GM15510 (cell line): ENCODE results near the gene C1QTNF8.

Experiments used
- POLR2A ChIP-seq: IDR thresholded peaks from 3 replicates; pipeline ENCODE4 v1.6.1; 2011; ENCODE audit warnings: borderline replicate concordance; ENCODE audit not compliant: insufficient read length; ENCODE audit errors: extremely low read depth

Gene C1QTNF8

GRCh38 chr16:1094601-1095449 is 1.2 kb downstream of the C1QTNF8 start:
- no peak for TF ChIP-seq POLR2A

- no peak for TF ChIP-seq POLR2A
These were observed 1.9 kb downstream of the C1QTNF8 start for GRCh38 chr16:1094124-1094479.

DNA sequence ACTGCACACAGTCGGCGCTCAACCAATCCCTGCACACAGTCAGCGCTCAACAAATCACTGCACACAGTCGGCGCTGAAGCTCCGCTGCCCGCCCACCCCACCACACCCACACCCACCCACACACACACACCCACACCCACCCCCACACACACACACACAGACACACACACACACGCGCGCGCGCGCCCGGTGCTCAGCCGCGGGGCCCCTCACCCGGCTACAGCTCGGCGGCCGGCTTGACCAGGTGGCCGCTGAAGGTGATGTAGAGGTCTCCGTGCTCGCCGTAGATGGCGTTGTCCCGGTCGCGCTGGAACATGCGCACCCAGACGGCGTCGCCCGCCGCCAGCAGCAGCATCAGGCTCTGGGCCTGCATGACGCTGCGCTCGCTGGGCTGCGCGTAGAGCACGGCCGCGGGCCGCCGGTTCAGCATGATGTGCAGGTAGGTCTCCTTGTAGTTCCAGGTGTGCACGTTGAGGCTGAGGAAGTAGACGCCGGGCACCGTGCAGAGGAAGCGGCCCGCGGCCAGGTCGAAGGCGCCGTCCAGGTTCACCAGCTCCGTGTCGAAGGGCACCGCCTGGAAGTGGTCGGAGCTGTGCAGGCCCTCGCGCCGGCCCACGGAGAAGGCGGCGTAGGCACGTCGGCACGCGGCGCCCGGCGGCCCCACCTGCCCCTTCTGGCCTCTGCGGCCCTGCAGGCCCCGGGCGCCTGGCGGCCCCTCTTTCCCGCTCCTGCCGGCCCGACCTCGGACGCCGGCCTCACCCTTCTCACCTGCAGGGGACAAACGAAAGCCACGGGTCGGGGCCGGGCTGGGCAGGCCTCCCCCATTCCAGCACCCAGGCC is 2.5 kb downstream of the C1QTNF8 start:
- no peak for TF ChIP-seq POLR2A

DNA sequence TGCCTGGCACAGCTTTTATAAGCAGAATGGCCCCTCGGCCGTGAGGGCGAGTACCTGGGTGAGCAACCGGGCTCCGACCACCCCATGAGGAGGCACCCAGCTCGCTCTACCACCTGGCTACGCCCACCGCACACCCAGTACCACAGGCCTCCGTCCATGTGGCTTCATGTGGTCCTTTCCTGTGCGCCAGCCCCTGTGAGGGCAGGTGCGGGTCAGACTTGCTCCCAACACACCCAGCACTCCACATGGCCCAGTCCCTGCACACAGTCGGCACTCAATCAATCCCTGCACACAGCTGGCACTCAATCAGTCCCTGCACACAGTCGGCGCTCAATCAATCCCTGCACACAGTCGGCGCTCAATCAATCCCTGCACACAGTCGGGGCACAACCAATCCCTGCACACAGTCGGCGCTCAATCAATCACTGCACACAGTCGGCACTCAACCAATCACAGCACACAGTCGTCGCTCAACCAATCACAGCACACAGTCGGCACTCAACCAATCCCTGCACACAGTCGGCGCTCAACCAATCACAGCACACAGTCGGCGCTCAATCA is 4.0 kb downstream of the C1QTNF8 start:
- TF ChIP-seq POLR2A, result no peak

GRCh38 chr16:1090620-1091587 is 5.1 kb downstream of the C1QTNF8 start:
- no peak for TF ChIP-seq POLR2A

DNA sequence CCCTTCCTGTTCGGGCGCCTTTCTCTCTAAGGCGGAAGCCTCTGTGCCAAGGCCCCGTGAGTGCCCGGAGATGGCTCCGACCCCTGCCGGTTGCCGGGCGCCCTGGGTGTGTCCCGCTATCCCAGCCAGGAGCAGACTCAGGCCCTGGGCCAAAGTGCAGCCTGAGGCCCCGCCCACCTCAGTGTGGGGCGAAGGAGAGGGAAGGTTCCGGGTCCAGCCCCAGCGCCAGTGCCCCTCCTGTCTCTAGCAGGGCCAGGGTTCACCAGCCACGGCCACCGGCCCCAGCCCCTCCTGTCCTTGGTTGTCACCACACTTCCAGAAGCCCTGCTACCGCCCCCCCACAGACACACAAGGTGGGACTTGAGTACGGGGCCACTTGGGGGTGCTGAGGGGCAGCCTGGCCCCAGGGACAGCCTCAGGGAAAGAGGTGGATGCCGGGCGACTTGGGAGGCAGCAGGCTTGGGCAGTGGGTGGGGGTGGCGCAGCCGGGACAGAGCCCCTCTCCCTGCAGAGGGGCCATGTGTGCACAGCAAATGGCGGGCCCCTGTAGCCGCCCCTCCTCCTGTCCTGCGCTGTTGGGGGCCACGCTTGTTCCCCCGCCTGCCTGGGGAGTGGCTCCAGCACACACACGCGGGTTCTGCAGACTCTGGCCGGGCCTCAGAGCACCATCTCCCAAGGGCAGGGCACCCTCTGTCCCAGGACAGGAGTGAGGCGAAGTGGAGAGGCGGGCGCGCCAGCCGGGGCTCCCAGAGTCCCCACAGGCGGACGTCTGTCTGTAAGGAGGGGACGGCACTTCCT is 6.0 kb downstream of the C1QTNF8 start:
- TF ChIP-seq POLR2A, result no peak

DNA sequence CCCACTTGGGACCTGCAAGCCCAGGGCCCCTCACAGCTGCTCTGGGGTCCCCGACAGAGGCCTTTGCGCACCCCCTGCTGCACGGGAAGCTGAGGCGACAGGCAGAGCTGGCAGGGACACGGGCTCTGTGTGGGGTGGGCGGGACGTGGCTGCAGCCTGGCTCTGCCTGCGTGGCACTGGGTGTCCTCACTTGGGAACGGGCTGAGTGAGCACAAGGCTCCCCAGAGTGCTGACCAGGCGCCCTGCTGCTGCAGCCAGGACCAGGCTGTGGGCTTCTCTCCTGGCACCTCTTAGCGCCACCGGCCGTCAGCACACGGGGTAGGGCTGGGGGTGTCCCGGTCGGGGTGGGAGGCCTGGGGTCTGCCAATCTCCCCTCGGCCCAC is 6.6 kb downstream of the C1QTNF8 start:
- TF ChIP-seq POLR2A, result no peak

DNA sequence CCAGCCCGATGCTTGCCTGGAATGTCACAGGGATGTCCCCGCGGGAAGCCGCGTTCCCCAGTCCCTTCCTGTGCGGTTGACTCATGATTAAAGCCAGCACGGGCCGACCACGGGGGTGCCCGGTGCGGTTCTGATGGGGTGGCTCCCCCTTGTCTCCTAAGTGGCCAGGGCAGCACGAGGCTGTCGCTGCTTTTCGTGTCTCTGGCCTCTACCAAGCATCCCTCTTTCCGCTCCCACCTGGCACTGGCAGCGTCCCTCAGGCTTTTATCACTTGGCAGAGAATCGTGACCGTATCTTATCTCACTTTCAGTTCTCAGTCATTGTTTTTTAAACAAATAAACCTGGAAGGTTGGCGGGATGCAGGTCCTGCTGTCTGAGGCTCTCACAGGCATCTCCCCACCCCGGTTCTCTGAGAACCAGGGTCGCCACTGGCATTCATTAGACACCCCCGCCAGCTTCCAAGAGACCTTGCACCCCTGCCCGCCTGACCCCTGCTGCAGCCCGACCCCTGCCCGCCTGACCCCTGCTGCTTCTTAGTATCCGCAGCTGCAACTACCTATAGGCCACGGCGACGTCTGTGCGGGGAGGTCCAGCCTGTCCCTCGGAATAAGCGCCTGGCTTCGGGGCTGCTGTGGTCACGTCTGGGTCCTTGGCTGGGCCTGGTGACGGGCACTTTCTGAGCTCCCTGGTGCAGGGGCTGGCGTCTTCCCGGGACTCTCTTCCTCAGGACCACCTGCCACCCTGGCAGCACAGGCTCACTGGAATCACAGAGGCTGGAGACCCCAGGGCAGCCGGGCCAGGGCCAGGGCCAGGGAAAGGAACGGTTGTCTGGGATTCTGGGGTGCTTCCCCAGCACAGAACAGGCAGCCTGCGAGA is 7.5 kb downstream of the C1QTNF8 start:
- TF ChIP-seq POLR2A, result no peak

DNA sequence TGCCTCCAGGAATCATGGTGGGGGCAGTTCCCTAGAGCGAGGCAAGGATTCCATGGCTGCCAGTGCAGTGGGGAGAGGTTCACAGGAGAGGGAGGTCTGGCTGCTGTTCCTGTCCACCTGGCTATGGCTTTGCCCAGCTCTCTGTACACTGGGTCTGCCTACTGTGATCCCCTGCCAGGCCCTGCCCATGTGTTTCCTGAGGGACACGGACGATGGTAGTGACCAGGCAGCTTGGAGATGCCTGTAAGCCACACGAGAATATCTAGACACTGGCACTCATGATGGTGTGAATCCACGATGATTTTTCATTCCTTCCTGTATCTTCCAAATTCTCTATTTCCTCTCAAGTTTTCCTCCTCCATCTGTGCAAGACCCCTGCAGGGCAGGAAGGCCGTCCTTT is 11.1 kb downstream of the C1QTNF8 start:
- TF ChIP-seq POLR2A, result no peak

DNA sequence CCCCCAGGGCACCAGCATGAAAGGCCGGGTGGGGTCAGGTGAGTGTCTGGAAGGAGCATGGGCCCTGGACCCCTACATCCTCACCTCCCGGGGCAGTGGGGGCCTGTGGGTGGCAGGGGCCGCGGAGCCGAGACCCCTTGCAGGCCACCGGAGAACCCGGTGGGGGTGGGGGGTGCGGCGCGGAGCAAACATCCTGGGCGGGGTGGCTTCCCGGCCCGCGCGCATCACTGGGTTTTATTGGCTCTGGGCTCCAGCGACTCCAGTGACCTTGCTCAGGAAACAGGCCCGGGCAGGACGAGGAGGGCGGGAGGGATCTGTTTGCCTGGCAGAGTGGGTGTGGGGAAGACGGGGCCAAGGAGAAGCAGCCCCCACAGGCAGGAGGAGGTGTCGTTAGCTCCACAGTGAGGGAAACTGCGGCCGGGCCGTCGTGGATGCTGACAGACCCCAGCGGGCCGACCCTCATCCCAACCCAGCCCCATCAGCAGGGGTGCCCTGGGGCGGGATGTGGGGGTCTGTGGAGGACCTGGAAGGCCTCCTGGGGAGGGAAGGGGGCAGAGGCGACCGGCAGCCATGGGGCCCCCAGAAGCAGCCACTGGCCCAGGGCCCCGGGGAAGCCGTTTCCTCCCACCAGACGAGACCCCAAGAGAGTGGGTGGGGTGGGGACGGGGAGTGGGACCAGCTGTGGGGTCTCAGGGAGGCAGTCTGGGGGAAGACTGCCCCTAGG is 12.9 kb downstream of the C1QTNF8 start:
- TF ChIP-seq POLR2A, result no peak

GRCh38 chr16:1082266-1082951 is 13.6 kb downstream of the C1QTNF8 start:
- TF ChIP-seq POLR2A, result no peak
